OCI-LY7 (cell line): ENCODE results near the gene CAMK4.

Experiments
- EZH2phosphoT487 ChIP-seq: fragments of 200-600 bp; sonication (generic); IDR thresholded peaks from 2 replicates; pipeline ENCODE4 v1.6.1; 2018; ENCODE audit warnings: low read depth, borderline replicate concordance, mild to moderate bottlenecking, mixed run types, antibody characterized with exemption, low read length, moderate library complexity, mixed read lengths
- TF ChIP-seq, protein P1 (sequence below): fragments of 200-600 bp; sonication (generic); conservative IDR thresholded peaks from 2 replicates; pipeline ENCODE4 v1.5.1; 2014; ENCODE audit warnings: mild to moderate bottlenecking, antibody characterized with exemption, low read length, moderate library complexity, mixed read lengths

GRCh38 chr5:111507276-111507675, 283.1 kb downstream of the CAMK4 start:
- TF ChIP-seq, protein P1, sequence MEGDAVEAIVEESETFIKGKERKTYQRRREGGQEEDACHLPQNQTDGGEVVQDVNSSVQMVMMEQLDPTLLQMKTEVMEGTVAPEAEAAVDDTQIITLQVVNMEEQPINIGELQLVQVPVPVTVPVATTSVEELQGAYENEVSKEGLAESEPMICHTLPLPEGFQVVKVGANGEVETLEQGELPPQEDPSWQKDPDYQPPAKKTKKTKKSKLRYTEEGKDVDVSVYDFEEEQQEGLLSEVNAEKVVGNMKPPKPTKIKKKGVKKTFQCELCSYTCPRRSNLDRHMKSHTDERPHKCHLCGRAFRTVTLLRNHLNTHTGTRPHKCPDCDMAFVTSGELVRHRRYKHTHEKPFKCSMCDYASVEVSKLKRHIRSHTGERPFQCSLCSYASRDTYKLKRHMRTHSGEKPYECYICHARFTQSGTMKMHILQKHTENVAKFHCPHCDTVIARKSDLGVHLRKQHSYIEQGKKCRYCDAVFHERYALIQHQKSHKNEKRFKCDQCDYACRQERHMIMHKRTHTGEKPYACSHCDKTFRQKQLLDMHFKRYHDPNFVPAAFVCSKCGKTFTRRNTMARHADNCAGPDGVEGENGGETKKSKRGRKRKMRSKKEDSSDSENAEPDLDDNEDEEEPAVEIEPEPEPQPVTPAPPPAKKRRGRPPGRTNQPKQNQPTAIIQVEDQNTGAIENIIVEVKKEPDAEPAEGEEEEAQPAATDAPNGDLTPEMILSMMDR: no peak
- TF ChIP-seq EZH2phosphoT487: no peak
